A673 (cell line): Measurements from ENCODE around the gene HYOU1. TPM values are rescaled to one million over a fixed set of nuclear protein-coding genes. Genes with fewer than 3 reads are reported as not detected.
A peak's percentile ranks its signal among the peaks of the same experiment; 100 is the strongest.

ENCODE experiments used
- BruUV-seq: library from RNA; stranded (reverse); fragments of 400-500 nt; replicated peaks from 2 replicates; lab custom pipeline; 2021; lab: Mats Ljungman, UMichigan
- CTCF ChIA-PET: fragments of 300-600 bp; sonication (Branson Sonifier 250); formaldehyde crosslinking; loops from one replicate; lab custom pipeline; 2022; ENCODE audit warnings: antibody characterized with exemption; lab: Charles Lee
- POLR2A ChIA-PET: fragments of 300-600 bp; sonication (Branson Sonifier 250); formaldehyde crosslinking; loops from one replicate; lab custom pipeline; 2022; ENCODE audit warnings: antibody characterized with exemption; ENCODE audit not compliant: low non-redundant PET; lab: Charles Lee
- DNase-seq: peaks from one replicate; pipeline ENCODE4 v3.0.0-alpha.2; 2015; ENCODE audit warnings: low spot score
- H3K27ac ChIP-seq: fragments of 200-600 bp; sonication (generic); 2 replicates; pipeline ENCODE4 v1.5.1; 2016; ENCODE audit warnings: mixed run types, low read depth, mild to moderate bottlenecking, mixed read lengths, antibody characterized with exemption, low read length; ENCODE audit not compliant: poor library complexity, severe bottlenecking
- H3K27me3 ChIP-seq: fragments of 200-600 bp; sonication (generic); replicated peaks from 2 replicates; pipeline ENCODE4 v1.6.1; 2017; ENCODE audit warnings: mixed run types, low read depth, mild to moderate bottlenecking, mixed read lengths, antibody characterized with exemption, low read length; ENCODE audit not compliant: insufficient read depth, poor library complexity
- H3K36me3 ChIP-seq: fragments of 200-600 bp; sonication (generic); 2 replicates; pipeline ENCODE4 v1.6.1; 2016; ENCODE audit warnings: mixed run types, mild to moderate bottlenecking, mixed read lengths, antibody characterized with exemption, low read length; ENCODE audit not compliant: insufficient read depth, poor library complexity, severe bottlenecking
- H3K4me1 ChIP-seq: fragments of 200-600 bp; sonication (generic); 2 replicates; pipeline ENCODE4 v1.6.1; 2017; ENCODE audit warnings: mixed run types, mild to moderate bottlenecking, mixed read lengths, antibody characterized with exemption, low read length; ENCODE audit not compliant: insufficient read depth, poor library complexity, severe bottlenecking
- H3K4me3 ChIP-seq: fragments of 200-600 bp; sonication (generic); 2 replicates; pipeline ENCODE4 v1.5.1; 2016; ENCODE audit warnings: low read depth, mixed run types, mild to moderate bottlenecking, mixed read lengths, low read length; ENCODE audit not compliant: poor library complexity, severe bottlenecking
- H3K9me3 ChIP-seq: fragments of 200-600 bp; sonication (generic); 2 replicates; pipeline ENCODE4 v1.6.1; 2016; ENCODE audit warnings: mixed run types, low read depth, mild to moderate bottlenecking, mixed read lengths, antibody characterized with exemption, low read length; ENCODE audit not compliant: poor library complexity, severe bottlenecking
- CTCF ChIP-seq: fragments of 300-800, 200-600 bp; sonication (generic); conservative IDR thresholded peaks from 2 replicates; pipeline ENCODE4 v1.5.1; 2017; ENCODE audit warnings: low read depth, mild to moderate bottlenecking, antibody characterized with exemption, low read length, moderate library complexity, mixed read lengths
- EZH2 ChIP-seq: fragments of 200-600 bp; sonication (generic); IDR thresholded peaks from 2 replicates; pipeline ENCODE4 v1.6.1; 2017; ENCODE audit warnings: borderline replicate concordance, low read depth, mild to moderate bottlenecking, mixed read lengths, antibody characterized with exemption, low read length; ENCODE audit not compliant: poor library complexity, severe bottlenecking
- intact Hi-C: fragments of 100-400 bp; cut with micrococcal nuclease; formaldehyde crosslinking; loops from one replicate; pipeline ENCODE4 v1.10.0; 2022; ENCODE audit not compliant: unreplicated experiment
- total RNA-seq: library from RNA; stranded (reverse); gene quantifications from 2 replicates; pipeline ENCODE4 v1.2.3, GENCODE V29; 2021

The HYOU1 gene
- total RNA-seq, 1 experiment from 2014 or later = 315 TPM

GRCh38 chr11:119056421-119056999 is 495 bp downstream of the HYOU1 start:
- peaks cover 13% of the 10 kb centered on the region for H3K4me1 ChIP-seq
- POLR2A ChIA-PET = interaction anchor here (0.5 to 0.7 kb wide), 3 partner anchors 11 to 341 kb away, joined by 4 to 5 read pairs (median 4); partner anchors contain the start of gene VPS11
- peak overlapping the region; percentile 82 for H3K4me3 ChIP-seq
- no peak; the same call in 1 of the 2 replicates for TF ChIP-seq CTCF
- TF ChIP-seq EZH2 = no peak
- CTCF ChIA-PET = interaction anchor here (0.8 kb wide), 1 partner anchor 9 kb away, joined by 3 read pairs; no protein-coding TSS in a partner anchor
- H3K27ac ChIP-seq = peak overlapping the region; percentile 96
- intact Hi-C loops = loop anchor here (2.0 kb wide), 1 partner anchor 140 kb away; no protein-coding TSS in a partner anchor
- peak; percentile 46 for DNase-seq
- H3K9me3 ChIP-seq = no peaks in the 10 kb centered on the region
- no TSS peak for BruUV-seq
- no peaks in the 10 kb centered on the region for H3K27me3 ChIP-seq
- peaks cover 43% of the 10 kb centered on the region for H3K36me3 ChIP-seq

DNA sequence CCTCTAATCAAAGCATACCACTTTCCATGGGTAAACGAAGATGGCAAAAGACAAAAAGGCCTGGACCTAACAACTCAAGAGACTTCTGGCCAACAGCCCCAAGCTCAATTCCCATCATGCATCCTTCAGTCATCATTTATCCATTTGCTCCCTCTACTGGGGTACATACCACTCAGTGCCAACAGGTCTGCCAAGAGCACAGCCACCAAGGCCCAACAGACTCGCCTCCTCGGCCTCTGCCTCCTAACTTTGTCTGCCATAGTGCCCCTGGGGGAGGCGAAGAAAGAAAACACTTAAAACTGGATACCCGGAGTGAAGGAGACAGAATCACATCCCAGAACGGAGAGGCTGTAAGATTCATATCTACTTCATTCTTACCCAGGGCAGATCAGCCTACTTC is 1.1 kb downstream of the HYOU1 start:
- no peaks in the 10 kb centered on the region for H3K27me3 ChIP-seq
- peak overlapping the region; percentile 96 for H3K27ac ChIP-seq
- peak; percentile 60 for DNase-seq
- POLR2A ChIA-PET = interaction anchor here (0.5 to 0.7 kb wide), 4 partner anchors 10 to 341 kb away, joined by 3 to 5 read pairs (median 4); no protein-coding TSS in a partner anchor
- no TSS peak for BruUV-seq
- 0 out of 2 replicates have a peak, but pooled peaks have one; percentile 33 for TF ChIP-seq CTCF
- TF ChIP-seq EZH2 = no peak
- H3K36me3 ChIP-seq = peaks cover 50% of the 10 kb centered on the region
- peak overlapping the region; percentile 82 for H3K4me3 ChIP-seq
- no peaks in the 10 kb centered on the region for H3K9me3 ChIP-seq
- CTCF ChIA-PET = interaction anchor here (0.5 to 0.8 kb wide), 3 partner anchors 9 to 65 kb away, joined by 3 to 7 read pairs (median 3); no protein-coding TSS in a partner anchor
- intact Hi-C loops = loop anchor here (2.0 kb wide), 1 partner anchor 141 kb away; no protein-coding TSS in a partner anchor
- peaks cover 13% of the 10 kb centered on the region for H3K4me1 ChIP-seq

DNA sequence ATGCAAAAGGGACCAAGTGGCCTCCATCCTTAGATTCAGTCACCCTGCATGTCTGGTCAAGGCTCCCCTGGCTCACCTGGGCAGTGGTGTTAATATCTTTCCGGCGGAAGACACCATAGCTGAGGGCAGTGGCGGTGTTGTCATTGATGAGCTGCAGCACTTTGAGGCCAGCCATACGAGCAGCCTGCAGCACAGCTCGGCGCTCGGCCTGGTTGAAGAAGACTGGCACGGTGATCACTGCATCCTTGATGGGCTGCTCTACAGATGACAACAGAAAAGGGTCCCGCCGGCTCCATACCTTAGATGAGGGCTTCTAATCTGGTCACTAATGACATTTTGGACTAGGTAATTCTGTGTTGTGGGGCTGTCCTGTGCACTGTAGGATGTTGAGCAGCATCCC is 2.6 kb downstream of the HYOU1 start:
- Histone ChIP-seq H3K4me3 (no peak overlapping the region), H3K27ac (no peak overlapping the region), H3K4me1 (peaks cover 13% of the 10 kb centered on the region), H3K9me3 (no peaks in the 10 kb centered on the region), H3K27me3 (no peaks in the 10 kb centered on the region), H3K36me3 (peaks cover 64% of the 10 kb centered on the region)
- intact Hi-C loops = no loop called here
- TF ChIP-seq EZH2 = no peak
- TF ChIP-seq CTCF = no peak
- ChIA-PET CTCF (no interaction called here), POLR2A (no interaction called here)
- DNase-seq = no peak
- no TSS peak for BruUV-seq
